CD14-positive monocyte (primary cell): ENCODE data around the gene MFNG. TPM values are rescaled to one million over a fixed set of nuclear protein-coding genes. Genes with fewer than 3 reads are reported as not detected.

ENCODE experiments used
- DNase-seq, 3 donors: peaks; one replicate each; pipeline ENCODE4 v3.0.0-alpha.2; 2011 to 2022
- H2AFZ ChIP-seq: 2 replicates; pipeline ENCODE4 v1.6.0; 2012; ENCODE audit warnings: mild to moderate bottlenecking, low read depth, low read length, inconsistent platforms; ENCODE audit not compliant: insufficient read depth, poor library complexity, severe bottlenecking
- H3K27ac ChIP-seq, 2 donors: 1 replicate in 1 of 2; 2 replicates in 1 of 2; pipeline ENCODE4 v1.5.1; 2012 to 2013; ENCODE audit warnings: low read length in 2 of 2, control low read depth in 1 of 2, inconsistent platforms in 1 of 2, low read depth in 1 of 2, mild to moderate bottlenecking in 1 of 2
- H3K27me3 ChIP-seq, 2 donors: one replicate each; pipeline versions ENCODE4 v1.6.0 to v1.6.1; 2011 to 2013; ENCODE audit warnings: low read length in 2 of 2; ENCODE audit not compliant: control insufficient read depth in 2 of 2, insufficient read depth in 2 of 2
- H3K36me3 ChIP-seq, 2 donors: replicated peaks in 1 of 2; 1 replicate in 1 of 2; 2 replicates in 1 of 2; pipeline versions ENCODE4 v1.5.1 to v1.6.1; 2012 to 2013; ENCODE audit warnings: low read length in 2 of 2, control low read depth in 1 of 2, inconsistent platforms in 1 of 2, mild to moderate bottlenecking in 1 of 2; ENCODE audit not compliant: insufficient read depth in 2 of 2, control insufficient read depth in 1 of 2
- H3K4me1 ChIP-seq, 2 donors: 1 replicate in 1 of 2; 2 replicates in 1 of 2; pipeline versions ENCODE4 v1.5.1 to v1.6.1; 2012 to 2013; ENCODE audit warnings: low read length in 2 of 2, control low read depth in 1 of 2, inconsistent platforms in 1 of 2, mild to moderate bottlenecking in 1 of 2, moderate library complexity in 1 of 2; ENCODE audit not compliant: insufficient read depth in 2 of 2, control insufficient read depth in 1 of 2
- H3K4me2 ChIP-seq: replicated peaks from 2 replicates; pipeline ENCODE3; 2012; ENCODE audit warnings: low read length, moderate library complexity, mild to moderate bottlenecking; ENCODE audit not compliant: poor library complexity, severe bottlenecking; ENCODE audit errors: extremely low read depth
- H3K4me3 ChIP-seq, 3 experiments: fragments of 200-600 bp in 1 of 3; sonication (generic) in 1 of 3; replicated peaks in 1 of 3; 1 replicate in 2 of 3; 2 replicates in 1 of 3; pipeline ENCODE4 v1.5.1; 2011 to 2013; ENCODE audit warnings: low read length in 3 of 3, mild to moderate bottlenecking in 3 of 3, control low read depth in 2 of 3, low read depth in 2 of 3, inconsistent platforms in 1 of 3, moderate library complexity in 1 of 3
- H3K79me2 ChIP-seq: 2 replicates; pipeline ENCODE4 v1.6.0; 2012; ENCODE audit warnings: mild to moderate bottlenecking, control low read depth, inconsistent platforms, low read length, moderate library complexity; ENCODE audit not compliant: insufficient read depth
- H3K9ac ChIP-seq: 2 replicates; pipeline ENCODE4 v1.6.0; 2017; ENCODE audit warnings: low read length, mild to moderate bottlenecking; ENCODE audit not compliant: insufficient read depth, poor library complexity, severe bottlenecking
- H3K9me3 ChIP-seq, 2 donors: replicated peaks in 1 of 2; 1 replicate in 1 of 2; 2 replicates in 1 of 2; pipeline versions ENCODE4 v1.5.1 to v1.6.1; 2012 to 2013; ENCODE audit warnings: low read length in 2 of 2, control low read depth in 1 of 2; ENCODE audit not compliant: control insufficient read depth in 1 of 2, insufficient read depth in 1 of 2
- H4K20me1 ChIP-seq: 2 replicates; pipeline ENCODE4 v1.6.0; 2012; ENCODE audit warnings: mild to moderate bottlenecking, low read length, control low read depth, moderate library complexity; ENCODE audit not compliant: insufficient read depth
- H3K27ac Mint-ChIP-seq, 7 donors: one replicate each; pipeline ENCODE4 v1.8.0; 2020; ENCODE audit warnings: mild to moderate bottlenecking in 7 of 7, mixed read lengths in 7 of 7, moderate library complexity in 6 of 7, inconsistent platforms in 2 of 7
- H3K27me3 Mint-ChIP-seq, 3 donors: one replicate each; pipeline ENCODE4 v1.8.0; 2021 to 2022; ENCODE audit warnings: low read depth in 3 of 3, mild to moderate bottlenecking in 3 of 3, mixed read lengths in 3 of 3, moderate library complexity in 3 of 3, inconsistent platforms in 1 of 3
- H3K36me3 Mint-ChIP-seq, 2 donors: one replicate each; pipeline ENCODE4 v1.8.0; 2020; ENCODE audit warnings: mixed read lengths in 2 of 2, inconsistent platforms in 1 of 2, mild to moderate bottlenecking in 1 of 2
- H3K4me1 Mint-ChIP-seq: one replicate; pipeline ENCODE4 v1.8.0; 2020; ENCODE audit warnings: mild to moderate bottlenecking, mixed read lengths
- H3K4me3 Mint-ChIP-seq, 2 donors: one replicate each; pipeline ENCODE4 v1.8.0; 2020; ENCODE audit warnings: mild to moderate bottlenecking in 2 of 2, mixed read lengths in 2 of 2, moderate library complexity in 1 of 2
- H3K9me3 Mint-ChIP-seq, 7 donors: one replicate each; pipeline ENCODE4 v1.8.0; 2020 to 2022; ENCODE audit warnings: mixed read lengths in 7 of 7, mild to moderate bottlenecking in 6 of 7, moderate library complexity in 6 of 7, inconsistent platforms in 2 of 7
- WGBS: methylation state at CpG from one replicate; pipeline ENCODE4 v1.1.5; 2013; ENCODE audit warnings: missing lambda C conversion rate; ENCODE audit not compliant: insufficient coverage; 5-methylcytosine and 5-hydroxymethylcytosine counted together
- intact Hi-C, 2 donors: fragments of 100-400 bp; cut with micrococcal nuclease; formaldehyde crosslinking; loops; one replicate each; pipeline versions ENCODE4 v1.15.0 to v1.15.1; 2023
- polyA plus RNA-seq, 3 donors: library from polyadenylated mRNA; depleted of rRNA in 1 of 3; unstranded in 2 of 3; stranded (reverse) in 1 of 3; fragments of 300-500 nt in 2 of 3; fragments of >200 nt in 1 of 3; fragmentation: Illumina TruSeq in 2 of 3; gene quantifications; 1 replicate in 2 of 3; 2 replicates in 1 of 3; pipeline ENCODE4 v1.2.3, GENCODE V29; 2012 to 2021
- TF ChIP-seq, protein P1 (sequence below): fragments of 200-600 bp; IDR thresholded peaks from one replicate; pipeline ENCODE4 v1.8.0; 2022; ENCODE audit warnings: antibody characterized with exemption, mild to moderate bottlenecking

MFNG gene
- polyA plus RNA-seq, 3 donors, result 84.1 to 196 (median 181) TPM

DNA sequence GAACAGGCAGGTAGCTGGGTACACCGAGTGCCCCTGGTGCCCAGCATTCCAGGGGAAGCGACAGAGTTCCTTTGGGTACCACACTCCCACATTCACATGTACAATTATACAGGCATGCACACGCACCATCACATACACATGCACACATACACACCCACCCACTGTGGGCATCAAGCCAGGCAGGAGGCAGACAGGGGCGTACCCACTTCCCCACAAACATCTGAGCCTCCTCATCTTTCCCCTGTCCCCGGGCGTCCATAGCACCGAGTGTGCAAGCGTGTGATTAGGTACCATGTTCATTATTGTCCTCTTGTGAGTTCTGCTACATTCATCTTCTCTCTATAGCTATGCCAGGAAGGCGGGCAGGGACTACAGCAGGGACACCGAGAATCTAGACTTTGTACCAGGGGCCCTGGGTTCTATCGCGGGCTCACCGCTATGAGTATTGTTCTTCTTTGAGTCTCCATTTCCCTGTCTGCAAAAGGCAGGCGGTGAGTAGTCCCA, 35.1 kb upstream of the MFNG start:
- H3K27me3 ChIP-seq, result peaks cover 16 to 46% of the 10 kb centered on the region in 2 donors
- Mint-ChIP-seq H3K27me3 (peaks cover 42 to 57% (median 50%) of the 10 kb centered on the region in 3 donors), H3K9me3 (peaks cover 1 to 13% (median 4%) of the 10 kb centered on the region in 7 donors), H3K4me3 (peak overlapping the region in 1 of 2 donors; percentile 80), H3K4me1 (peaks cover 14% of the 10 kb centered on the region), H3K27ac (peak overlapping the region in 1 of 7 donors; percentile 33), H3K36me3 (peaks cover 0 to 2% of the 10 kb centered on the region in 2 donors)
- H3K36me3 ChIP-seq, result no peaks in the 10 kb centered on the region
- H3K9ac ChIP-seq, result no peak overlapping the region
- H3K27ac ChIP-seq, result no peak overlapping the region
- peaks cover 4 to 19% of the 10 kb centered on the region in 2 donors for H3K4me1 ChIP-seq
- H3K4me2 ChIP-seq, result no peak overlapping the region
- WGBS, result 67% methylated on average over 13 of the region's 14 CpGs
- H4K20me1 ChIP-seq, result no peaks in the 10 kb centered on the region
- no peaks in the 10 kb centered on the region for H3K79me2 ChIP-seq
- H2AFZ ChIP-seq, result no peak overlapping the region
- intact Hi-C loops, result no loop called here
- no peak overlapping the region for H3K4me3 ChIP-seq
- no peak for DNase-seq
- TF ChIP-seq, protein P1, sequence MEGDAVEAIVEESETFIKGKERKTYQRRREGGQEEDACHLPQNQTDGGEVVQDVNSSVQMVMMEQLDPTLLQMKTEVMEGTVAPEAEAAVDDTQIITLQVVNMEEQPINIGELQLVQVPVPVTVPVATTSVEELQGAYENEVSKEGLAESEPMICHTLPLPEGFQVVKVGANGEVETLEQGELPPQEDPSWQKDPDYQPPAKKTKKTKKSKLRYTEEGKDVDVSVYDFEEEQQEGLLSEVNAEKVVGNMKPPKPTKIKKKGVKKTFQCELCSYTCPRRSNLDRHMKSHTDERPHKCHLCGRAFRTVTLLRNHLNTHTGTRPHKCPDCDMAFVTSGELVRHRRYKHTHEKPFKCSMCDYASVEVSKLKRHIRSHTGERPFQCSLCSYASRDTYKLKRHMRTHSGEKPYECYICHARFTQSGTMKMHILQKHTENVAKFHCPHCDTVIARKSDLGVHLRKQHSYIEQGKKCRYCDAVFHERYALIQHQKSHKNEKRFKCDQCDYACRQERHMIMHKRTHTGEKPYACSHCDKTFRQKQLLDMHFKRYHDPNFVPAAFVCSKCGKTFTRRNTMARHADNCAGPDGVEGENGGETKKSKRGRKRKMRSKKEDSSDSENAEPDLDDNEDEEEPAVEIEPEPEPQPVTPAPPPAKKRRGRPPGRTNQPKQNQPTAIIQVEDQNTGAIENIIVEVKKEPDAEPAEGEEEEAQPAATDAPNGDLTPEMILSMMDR, result no peak
- peaks cover 0 to 6% of the 10 kb centered on the region in 2 donors for H3K9me3 ChIP-seq

DNA sequence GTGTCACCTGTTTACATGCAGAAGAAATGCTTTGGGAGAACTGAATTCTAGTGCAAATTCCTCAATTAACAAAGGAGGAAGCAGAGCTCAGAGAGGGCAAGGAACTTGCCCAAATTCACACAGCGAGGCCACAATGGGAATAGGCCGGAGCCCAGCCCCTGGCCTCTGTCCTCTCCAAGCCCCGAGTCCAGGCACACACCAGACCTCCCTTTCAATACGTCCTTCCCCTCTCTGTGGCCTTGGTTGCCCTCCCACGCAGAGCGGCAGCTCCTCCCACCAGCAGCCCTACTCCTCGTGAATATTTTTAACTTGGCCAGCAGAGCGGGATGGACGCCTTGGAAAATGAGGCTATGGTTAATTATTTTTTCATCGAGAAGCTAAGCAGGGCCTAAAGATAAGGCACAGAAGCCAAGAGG, 34.6 kb upstream of the MFNG start:
- Histone ChIP-seq H3K27me3 (peaks cover 16 to 46% of the 10 kb centered on the region in 2 donors), H4K20me1 (no peaks in the 10 kb centered on the region), H3K4me2 (no peak overlapping the region), H3K79me2 (no peaks in the 10 kb centered on the region), H3K4me3 (no peak overlapping the region), H3K36me3 (no peaks in the 10 kb centered on the region), H3K27ac (no peak overlapping the region), H3K9me3 (peaks cover 0 to 6% of the 10 kb centered on the region in 2 donors), H2AFZ (no peak overlapping the region), H3K4me1 (peaks cover 4 to 19% of the 10 kb centered on the region in 2 donors), H3K9ac (no peak overlapping the region)
- no peak for DNase-seq
- Mint-ChIP-seq H3K4me1 (peaks cover 11% of the 10 kb centered on the region), H3K4me3 (peak overlapping the region in 1 of 2 donors; percentile 80), H3K9me3 (peaks cover 3 to 16% (median 6%) of the 10 kb centered on the region in 7 donors), H3K27ac (no peak overlapping the region), H3K36me3 (peaks cover 0 to 2% of the 10 kb centered on the region in 2 donors), H3K27me3 (peaks cover 46 to 54% (median 53%) of the 10 kb centered on the region in 3 donors)
- intact Hi-C loops, result no loop called here
- TF ChIP-seq, protein P1, result no peak
- WGBS, result 88% methylated on average over 5 of the region's 10 CpGs
